ENCODE data around the gene BET1.

The BET1 gene

GRCh38 chr7:93944673-93945072 is 59.5 kb downstream of the BET1 start:
- H3K27me3 ChIP-seq (ENCODE audit: control insufficient read depth, insufficient read depth, low read length, poor library complexity, severe bottlenecking) = no peaks in the 10 kb centered on the region
- 93 to 100% methylated on average over 1 of the region's 1 CpG for WGBS, 2 experiments
- no peaks in the 10 kb centered on the region for H3K9me3 ChIP-seq (ENCODE audit: control insufficient read depth, low read length)
- no peak overlapping the region for H3K27ac ChIP-seq (ENCODE audit: insufficient read depth, low read depth, low read length, poor library complexity, severe bottlenecking)
- H3K4me1 ChIP-seq (ENCODE audit: control insufficient read depth, insufficient read depth, low read length) = no peaks in the 10 kb centered on the region
- no peak overlapping the region for H3K4me3 ChIP-seq (ENCODE audit: insufficient read depth, low read depth, low read length)
- H3K36me3 ChIP-seq (ENCODE audit: control insufficient read depth, insufficient read depth, low read length) = no peaks in the 10 kb centered on the region

- WGBS, 2 experiments = 93 to 96% methylated on average over 4 of the region's 4 CpGs
- no peak overlapping the region for H3K4me3 ChIP-seq (ENCODE audit: insufficient read depth, low read depth, low read length)
Measured at GRCh38 chr7:93943816-93944540, 60.2 kb downstream of the BET1 start.

More at GRCh38 chr7:93943816-93944540, 60.2 kb downstream of the BET1 start:
- no peaks in the 10 kb centered on the region for H3K27me3 ChIP-seq (ENCODE audit: control insufficient read depth, insufficient read depth, low read length, poor library complexity, severe bottlenecking)
- H3K9me3 ChIP-seq (ENCODE audit: control insufficient read depth, low read length) = no peaks in the 10 kb centered on the region
- H3K27ac ChIP-seq (ENCODE audit: insufficient read depth, low read depth, low read length, poor library complexity, severe bottlenecking) = no peak overlapping the region
- H3K4me1 ChIP-seq (ENCODE audit: control insufficient read depth, insufficient read depth, low read length) = no peaks in the 10 kb centered on the region
- H3K36me3 ChIP-seq (ENCODE audit: control insufficient read depth, insufficient read depth, low read length) = no peaks in the 10 kb centered on the region

All from ectodermal cell (in vitro differentiated cells).